ENCODE measurements around the gene PKDREJ.
"Not testable (repeated sequence)": the region's sequence is repeated elsewhere in the genome, so short reads cannot be mapped to it uniquely, and the experiment has no call there.

The PKDREJ gene, protein sequence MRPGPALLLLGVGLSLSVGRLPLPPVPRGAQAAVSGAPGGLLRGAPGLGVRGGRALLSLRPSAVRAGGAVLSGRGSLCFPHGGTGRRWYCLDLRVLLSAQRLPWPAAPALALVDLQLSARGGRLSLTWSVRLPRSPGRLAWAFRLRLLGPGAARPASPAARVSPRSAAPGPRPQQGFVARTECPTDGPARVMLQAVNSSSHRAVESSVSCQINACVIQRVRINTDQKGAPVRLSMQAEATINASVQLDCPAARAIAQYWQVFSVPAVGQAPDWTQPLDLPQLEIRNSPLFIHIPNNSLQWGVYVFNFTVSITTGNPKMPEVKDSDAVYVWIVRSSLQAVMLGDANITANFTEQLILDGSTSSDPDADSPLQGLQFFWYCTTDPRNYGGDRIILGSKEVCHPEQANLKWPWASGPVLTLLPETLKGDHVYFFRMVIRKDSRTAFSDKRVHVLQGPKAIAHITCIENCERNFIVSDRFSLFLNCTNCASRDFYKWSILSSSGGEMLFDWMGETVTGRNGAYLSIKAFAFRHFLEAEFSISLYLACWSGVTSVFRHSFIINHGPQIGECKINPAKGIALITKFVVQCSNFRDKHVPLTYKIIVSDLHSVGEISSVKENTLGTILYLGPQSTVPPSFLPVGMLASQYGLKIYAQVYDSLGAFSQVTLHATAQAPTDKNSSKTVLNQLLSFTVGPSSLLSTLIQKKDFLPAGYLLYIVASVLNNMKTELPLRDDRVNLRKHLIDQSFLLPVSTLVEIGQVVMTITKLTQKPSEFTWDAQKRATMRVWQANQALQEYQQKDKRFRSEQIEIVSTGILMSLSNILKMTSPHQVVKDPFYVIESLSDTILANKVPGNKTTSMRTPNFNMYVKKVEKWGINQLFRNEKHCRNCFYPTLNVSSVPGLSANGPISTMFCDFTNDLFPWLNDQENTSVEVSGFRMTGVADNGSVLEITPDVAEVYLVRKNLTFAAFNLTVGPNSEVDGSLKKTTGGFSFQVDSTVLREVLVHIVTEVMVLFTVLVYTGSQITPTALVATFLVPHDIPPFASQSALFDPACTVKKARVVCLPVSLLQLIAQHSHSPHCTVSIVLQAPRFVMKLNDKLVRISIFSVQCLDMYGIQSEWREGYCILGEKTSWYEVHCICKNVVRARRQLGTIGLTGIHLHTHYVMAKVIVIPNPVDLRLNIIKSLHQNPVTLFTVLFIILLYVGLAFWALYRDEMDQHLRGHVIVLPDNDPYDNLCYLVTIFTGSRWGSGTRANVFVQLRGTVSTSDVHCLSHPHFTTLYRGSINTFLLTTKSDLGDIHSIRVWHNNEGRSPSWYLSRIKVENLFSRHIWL (N-terminal part only)

GRCh38 chr22:46263216-46263590 lies at the start of gene PKDREJ:
Gene PKDREJ (minus strand): TSS chr22:46263343. CDS start chr22:46263322, 21 bp downstream.
- Histone ChIP-seq H3K4me3 (ENCODE audit: low read depth in 1 of 2, low read length in 2 of 2) (peak within 1 kb of the TSS in 1 of 2 donors; percentile 47), H3K36me3 (ENCODE audit: control insufficient read depth in 1 of 2, insufficient read depth in 2 of 2, low read length in 2 of 2) (no peaks in the 10 kb centered on the region), H3K27ac (ENCODE audit: low read length) (no peak within 1 kb of the TSS), H3K27me3 (ENCODE audit: low read depth, low read length) (no peaks in the 10 kb centered on the region), H3K4me1 (ENCODE audit: control insufficient read depth in 1 of 2, insufficient read depth in 2 of 2, low read length in 2 of 2) (peaks cover 0 to 11% of the 10 kb centered on the region in 2 donors), H3K9me3 (ENCODE audit: control insufficient read depth in 1 of 2, low read length in 2 of 2) (no peaks in the 10 kb centered on the region)

DNA sequence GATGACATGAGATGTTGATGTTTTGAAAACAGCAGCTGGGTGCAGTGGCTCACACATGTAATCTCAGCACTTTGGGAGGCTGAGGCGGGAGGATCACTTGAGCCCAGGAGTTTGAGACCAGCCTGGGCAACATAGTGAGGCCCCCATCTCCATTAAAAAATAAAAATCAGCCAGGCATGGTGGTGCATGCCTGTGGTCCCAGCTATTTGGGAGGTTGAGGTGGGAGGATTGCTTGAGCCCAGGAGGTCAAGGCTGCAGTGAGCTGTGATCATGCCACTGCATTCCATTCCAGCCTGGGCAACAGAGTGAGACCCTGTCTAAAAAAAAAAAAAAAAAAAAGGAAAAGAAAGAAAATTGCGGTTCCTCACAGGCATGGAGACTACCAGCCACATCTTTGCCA lies 49.7 kb upstream of the PKDREJ start:
- H3K9me3 ChIP-seq (ENCODE audit: control insufficient read depth in 1 of 2, low read length in 2 of 2); H3K4me1 ChIP-seq (ENCODE audit: control insufficient read depth in 1 of 2, insufficient read depth in 2 of 2, low read length in 2 of 2); H3K27me3 ChIP-seq (ENCODE audit: low read depth, low read length); H3K27ac ChIP-seq (ENCODE audit: low read length); H3K4me3 ChIP-seq (ENCODE audit: low read depth in 1 of 2, low read length in 2 of 2); H3K36me3 ChIP-seq (ENCODE audit: control insufficient read depth in 1 of 2, insufficient read depth in 2 of 2, low read length in 2 of 2): not testable (repeated sequence)

GRCh38 chr22:46312056-46312455 lies 48.9 kb upstream of the PKDREJ start:
- Histone ChIP-seq H3K36me3 (ENCODE audit: control insufficient read depth in 1 of 2, insufficient read depth in 2 of 2, low read length in 2 of 2) (no peaks in the 10 kb centered on the region), H3K4me1 (ENCODE audit: control insufficient read depth in 1 of 2, insufficient read depth in 2 of 2, low read length in 2 of 2) (no peaks in the 10 kb centered on the region), H3K4me3 (ENCODE audit: low read depth in 1 of 2, low read length in 2 of 2) (no peak overlapping the region), H3K27me3 (ENCODE audit: low read depth, low read length) (no peaks in the 10 kb centered on the region), H3K9me3 (ENCODE audit: control insufficient read depth in 1 of 2, low read length in 2 of 2) (no peaks in the 10 kb centered on the region), H3K27ac (ENCODE audit: low read length) (no peak overlapping the region)

- H3K36me3 ChIP-seq (ENCODE audit: control insufficient read depth in 1 of 2, insufficient read depth in 2 of 2, low read length in 2 of 2), result no peaks in the 10 kb centered on the region
- no peak overlapping the region for H3K27ac ChIP-seq (ENCODE audit: low read length)
- H3K9me3 ChIP-seq (ENCODE audit: control insufficient read depth in 1 of 2, low read length in 2 of 2), result no peaks in the 10 kb centered on the region
- no peaks in the 10 kb centered on the region for H3K4me1 ChIP-seq (ENCODE audit: control insufficient read depth in 1 of 2, insufficient read depth in 2 of 2, low read length in 2 of 2)
- H3K4me3 ChIP-seq (ENCODE audit: low read depth in 1 of 2, low read length in 2 of 2), result no peak overlapping the region
- no peaks in the 10 kb centered on the region for H3K27me3 ChIP-seq (ENCODE audit: low read depth, low read length)
Observed at GRCh38 chr22:46309526-46310085, 46.5 kb upstream of the PKDREJ start.

DNA sequence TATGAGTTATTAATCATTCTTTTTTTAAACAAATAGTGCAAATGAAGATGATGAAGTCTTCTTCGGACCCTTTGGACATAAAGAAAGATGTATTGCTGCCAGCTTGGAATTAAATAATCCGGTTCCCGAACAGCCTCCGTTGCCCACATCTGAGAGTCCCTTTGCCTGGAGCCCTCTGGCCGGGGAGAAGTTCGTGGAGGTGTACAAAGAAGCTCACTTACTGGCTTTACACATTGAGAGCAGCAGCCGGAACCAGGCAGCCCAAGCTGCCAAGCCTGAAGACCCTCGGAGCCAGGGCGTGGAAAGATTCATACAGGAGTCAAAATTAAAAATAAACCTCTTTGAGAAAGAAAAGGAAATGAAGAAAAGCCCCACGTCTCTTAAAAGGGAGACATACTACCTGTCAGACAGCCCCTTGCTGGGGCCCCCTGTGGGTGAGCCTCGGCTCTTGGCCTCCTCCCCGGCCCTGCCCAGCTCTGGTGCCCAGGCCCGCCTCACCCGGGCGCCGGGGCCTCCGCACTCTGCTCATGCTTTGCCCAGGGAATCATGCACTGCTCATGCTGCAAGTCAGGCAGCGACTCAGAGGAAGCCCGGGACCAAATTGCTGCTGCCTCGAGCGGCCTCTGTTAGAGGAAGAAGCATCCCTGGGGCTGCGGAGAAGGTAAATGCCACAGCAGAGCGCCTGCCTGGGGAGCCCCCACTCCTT lies 45.3 kb upstream of the PKDREJ start:
- Histone ChIP-seq H3K4me1 (ENCODE audit: control insufficient read depth in 1 of 2, insufficient read depth in 2 of 2, low read length in 2 of 2) (no peaks in the 10 kb centered on the region), H3K36me3 (ENCODE audit: control insufficient read depth in 1 of 2, insufficient read depth in 2 of 2, low read length in 2 of 2) (no peaks in the 10 kb centered on the region), H3K27ac (ENCODE audit: low read length) (no peak overlapping the region), H3K4me3 (ENCODE audit: low read depth in 1 of 2, low read length in 2 of 2) (no peak overlapping the region), H3K9me3 (ENCODE audit: control insufficient read depth in 1 of 2, low read length in 2 of 2) (no peaks in the 10 kb centered on the region), H3K27me3 (ENCODE audit: low read depth, low read length) (no peaks in the 10 kb centered on the region)

- no peaks in the 10 kb centered on the region for H3K9me3 ChIP-seq (ENCODE audit: control insufficient read depth in 1 of 2, low read length in 2 of 2)
- no peaks in the 10 kb centered on the region for H3K36me3 ChIP-seq (ENCODE audit: control insufficient read depth in 1 of 2, insufficient read depth in 2 of 2, low read length in 2 of 2)
- H3K4me3 ChIP-seq (ENCODE audit: low read depth in 1 of 2, low read length in 2 of 2), result no peak overlapping the region
- H3K4me1 ChIP-seq (ENCODE audit: control insufficient read depth in 1 of 2, insufficient read depth in 2 of 2, low read length in 2 of 2), result no peaks in the 10 kb centered on the region
- no peak overlapping the region for H3K27ac ChIP-seq (ENCODE audit: low read length)
- H3K27me3 ChIP-seq (ENCODE audit: low read depth, low read length), result no peaks in the 10 kb centered on the region
Observed at GRCh38 chr22:46303347-46303965, 40.3 kb upstream of the PKDREJ start.

GRCh38 chr22:46300491-46300890 lies 37.3 kb upstream of the PKDREJ start:
- H3K9me3 ChIP-seq (ENCODE audit: control insufficient read depth in 1 of 2, low read length in 2 of 2), result no peaks in the 10 kb centered on the region
- no peak overlapping the region for H3K27ac ChIP-seq (ENCODE audit: low read length)
- H3K27me3 ChIP-seq (ENCODE audit: low read depth, low read length), result no peaks in the 10 kb centered on the region
- no peaks in the 10 kb centered on the region for H3K36me3 ChIP-seq (ENCODE audit: control insufficient read depth in 1 of 2, insufficient read depth in 2 of 2, low read length in 2 of 2)
- peaks cover 3 to 16% of the 10 kb centered on the region in 2 donors for H3K4me1 ChIP-seq (ENCODE audit: control insufficient read depth in 1 of 2, insufficient read depth in 2 of 2, low read length in 2 of 2)
- H3K4me3 ChIP-seq (ENCODE audit: low read depth in 1 of 2, low read length in 2 of 2), result no peak overlapping the region

GRCh38 chr22:46299101-46299500 lies 36.0 kb upstream of the PKDREJ start:
- Histone ChIP-seq H3K9me3 (ENCODE audit: control insufficient read depth in 1 of 2, low read length in 2 of 2) (no peaks in the 10 kb centered on the region), H3K27me3 (ENCODE audit: low read depth, low read length) (no peaks in the 10 kb centered on the region), H3K4me3 (ENCODE audit: low read depth in 1 of 2, low read length in 2 of 2) (no peak overlapping the region), H3K36me3 (ENCODE audit: control insufficient read depth in 1 of 2, insufficient read depth in 2 of 2, low read length in 2 of 2) (no peaks in the 10 kb centered on the region), H3K27ac (ENCODE audit: low read length) (no peak overlapping the region), H3K4me1 (ENCODE audit: control insufficient read depth in 1 of 2, insufficient read depth in 2 of 2, low read length in 2 of 2) (peaks cover 3 to 18% of the 10 kb centered on the region in 2 donors)

DNA sequence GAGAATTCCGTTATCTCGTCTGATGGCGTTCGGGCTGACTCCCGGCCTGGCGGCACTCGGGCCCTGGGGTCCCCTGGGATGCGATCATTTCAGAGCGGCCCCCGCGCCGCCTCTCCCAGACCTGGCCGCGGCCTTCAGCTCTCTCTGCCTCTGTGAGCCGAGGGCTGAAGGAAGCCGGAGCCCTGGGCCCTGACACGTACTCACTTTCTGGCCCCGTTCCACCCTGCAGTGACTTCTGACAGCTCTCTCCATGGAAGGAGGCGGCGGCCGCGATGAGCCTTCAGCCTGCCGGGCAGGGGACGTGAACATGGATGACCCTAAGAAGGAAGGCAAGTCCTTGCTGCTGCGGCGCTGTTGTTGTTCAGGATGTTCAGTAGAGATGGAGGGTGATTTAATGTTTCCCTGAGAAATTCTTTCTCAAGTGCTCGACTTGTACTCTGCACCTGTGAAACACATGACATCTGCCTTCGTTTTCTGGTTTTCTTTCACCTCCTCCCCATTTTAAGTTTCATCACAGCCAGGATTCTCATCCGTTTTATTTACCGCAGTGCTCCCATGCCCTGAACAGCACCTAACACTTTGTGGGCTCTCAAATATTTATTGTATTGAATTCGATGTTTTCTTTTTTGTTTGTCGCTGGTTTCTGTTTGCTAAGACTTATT lies 34.1 kb upstream of the PKDREJ start:
- Histone ChIP-seq H3K4me3 (ENCODE audit: low read depth in 1 of 2, low read length in 2 of 2) (peak overlapping the region; percentile 74 to 77), H3K36me3 (ENCODE audit: control insufficient read depth in 1 of 2, insufficient read depth in 2 of 2, low read length in 2 of 2) (peaks cover 9 to 12% of the 10 kb centered on the region in 2 donors), H3K27me3 (ENCODE audit: low read depth, low read length) (no peaks in the 10 kb centered on the region), H3K4me1 (ENCODE audit: control insufficient read depth in 1 of 2, insufficient read depth in 2 of 2, low read length in 2 of 2) (peaks cover 3 to 18% of the 10 kb centered on the region in 2 donors), H3K27ac (ENCODE audit: low read length) (no peak overlapping the region), H3K9me3 (ENCODE audit: control insufficient read depth in 1 of 2, low read length in 2 of 2) (no peaks in the 10 kb centered on the region)
